DMS 273 treated with DMSO at 0.1 percent for 48 hours (cell line): ENCODE data around the gene CCDC141.

Experiments used
- DNase-seq: peaks from one replicate; lab custom pipeline; 2025; lab: John Stamatoyannopoulos, UW

The CCDC141 gene

GRCh38 chr2:178912416-178913048, 137.4 kb downstream of the CCDC141 start:
- DNase-seq: no peak

- no peak for DNase-seq
Measured at GRCh38 chr2:178911039-178911438, 138.9 kb downstream of the CCDC141 start.

DNA sequence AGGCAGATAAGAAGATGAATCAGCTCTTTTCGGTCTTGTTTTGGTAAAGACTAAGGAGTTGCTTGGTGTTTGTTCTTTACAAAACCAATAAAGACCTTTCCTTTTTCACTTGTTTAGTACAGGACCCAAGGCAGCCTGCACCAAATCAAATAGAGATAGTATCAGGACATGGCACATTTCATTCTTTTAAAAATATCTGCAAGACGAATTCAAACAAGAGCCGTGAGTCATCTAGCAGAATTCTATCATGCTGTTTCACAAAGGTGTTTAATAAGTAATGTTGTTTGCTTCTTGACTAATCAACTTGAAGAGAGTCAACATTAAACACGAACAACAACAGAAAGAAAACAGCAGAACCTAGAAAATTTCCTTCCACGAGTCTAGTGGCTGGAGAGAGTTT, 139.9 kb downstream of the CCDC141 start:
- DNase-seq: no peak

DNA sequence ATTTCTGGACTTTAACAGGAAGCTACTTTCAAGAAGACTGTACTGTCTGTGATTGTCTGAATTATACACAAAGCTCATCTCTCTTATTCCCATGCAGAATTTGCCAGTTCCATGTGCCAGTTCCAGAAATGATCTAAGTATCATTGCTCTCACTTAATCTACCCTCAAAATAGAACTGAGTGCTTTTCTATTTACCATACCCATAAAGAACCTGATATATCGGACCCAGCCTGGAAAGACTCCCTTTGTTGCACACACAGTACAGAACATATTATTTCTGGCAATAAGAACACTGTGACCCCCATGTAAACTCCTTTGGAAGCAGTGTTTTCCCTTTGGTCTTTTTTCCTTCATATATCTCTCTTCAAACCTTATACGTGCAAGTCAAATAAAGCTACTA, 140.4 kb downstream of the CCDC141 start:
- no peak for DNase-seq

DNA sequence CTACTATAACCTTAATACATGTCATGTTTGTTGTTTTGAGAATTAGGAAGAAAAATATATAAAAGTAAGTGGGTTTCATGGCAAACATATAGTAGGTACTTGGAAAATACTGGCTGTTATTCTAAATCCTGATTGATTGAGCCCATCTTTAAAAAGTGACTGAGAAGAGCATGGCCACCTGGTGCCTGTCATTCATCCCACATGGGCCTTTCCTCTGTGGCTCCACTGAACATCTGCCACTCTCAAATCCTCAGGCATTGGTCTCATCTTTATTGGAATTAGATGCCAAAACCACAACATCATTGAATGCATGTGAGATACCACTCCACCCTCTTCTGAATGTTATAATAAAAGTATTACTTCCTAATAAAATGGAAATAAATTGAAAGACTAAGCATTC, 141.1 kb downstream of the CCDC141 start:
- DNase-seq: no peak

DNA sequence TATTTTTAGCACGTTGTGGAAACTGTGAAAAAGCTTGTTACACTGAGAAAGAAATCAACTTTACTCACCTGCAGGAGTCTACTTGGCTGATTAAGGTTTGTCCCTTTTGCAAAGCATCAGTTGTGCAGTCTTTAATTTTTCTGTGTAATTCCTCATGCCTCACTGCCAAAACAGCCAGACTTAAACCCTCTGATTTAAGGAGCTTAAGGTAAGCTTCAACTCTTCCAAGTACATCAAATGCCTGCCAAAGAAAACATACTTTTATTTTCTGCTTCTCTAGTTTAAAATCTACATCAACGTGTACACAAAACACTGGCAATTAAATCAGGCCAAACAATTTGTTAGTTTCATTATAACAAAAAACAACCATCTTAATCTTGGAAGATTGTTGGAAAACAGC, 144.7 kb downstream of the CCDC141 start:
- no peak for DNase-seq

DNA sequence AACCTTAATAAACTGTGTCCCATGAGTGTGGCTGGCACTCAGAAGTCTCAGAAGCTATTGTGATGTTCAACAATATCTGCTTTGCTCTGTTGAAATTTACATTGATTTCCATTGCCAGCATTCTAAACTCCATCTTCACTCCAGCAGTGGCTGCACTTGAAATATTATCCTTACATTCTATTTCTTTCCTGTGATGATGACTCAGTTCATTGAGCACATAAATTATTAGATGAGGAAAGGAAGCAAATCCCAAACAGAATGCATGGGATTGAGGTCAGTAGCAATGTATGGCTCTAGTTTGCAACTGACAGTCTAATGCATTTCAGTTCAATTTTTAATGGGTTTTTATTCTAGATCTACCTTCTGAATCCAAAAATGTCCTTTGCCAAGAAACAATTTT, 150.3 kb downstream of the CCDC141 start:
- DNase-seq: no peak

GRCh38 chr2:178895872-178896271, 154.1 kb downstream of the CCDC141 start:
- no peak for DNase-seq

DNA sequence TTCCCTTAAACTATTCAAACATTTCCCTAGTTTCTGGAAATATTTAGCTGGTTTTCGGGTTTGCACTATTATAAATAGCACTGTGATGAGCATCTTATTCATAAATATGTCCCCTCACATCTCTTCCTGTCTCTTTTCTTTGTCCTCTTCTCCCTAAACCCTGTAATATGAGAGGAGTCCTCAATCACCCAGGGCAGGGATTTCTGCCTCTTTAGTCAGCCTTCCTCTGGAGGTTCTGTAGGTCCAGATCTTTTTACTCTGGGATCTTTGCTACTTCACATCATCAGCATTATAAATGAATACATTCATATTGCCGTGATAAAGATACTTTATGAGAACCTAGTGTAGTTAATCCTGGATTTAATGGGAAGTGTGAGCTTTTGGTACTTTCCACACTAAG, 154.8 kb downstream of the CCDC141 start:
- no peak for DNase-seq

DNA sequence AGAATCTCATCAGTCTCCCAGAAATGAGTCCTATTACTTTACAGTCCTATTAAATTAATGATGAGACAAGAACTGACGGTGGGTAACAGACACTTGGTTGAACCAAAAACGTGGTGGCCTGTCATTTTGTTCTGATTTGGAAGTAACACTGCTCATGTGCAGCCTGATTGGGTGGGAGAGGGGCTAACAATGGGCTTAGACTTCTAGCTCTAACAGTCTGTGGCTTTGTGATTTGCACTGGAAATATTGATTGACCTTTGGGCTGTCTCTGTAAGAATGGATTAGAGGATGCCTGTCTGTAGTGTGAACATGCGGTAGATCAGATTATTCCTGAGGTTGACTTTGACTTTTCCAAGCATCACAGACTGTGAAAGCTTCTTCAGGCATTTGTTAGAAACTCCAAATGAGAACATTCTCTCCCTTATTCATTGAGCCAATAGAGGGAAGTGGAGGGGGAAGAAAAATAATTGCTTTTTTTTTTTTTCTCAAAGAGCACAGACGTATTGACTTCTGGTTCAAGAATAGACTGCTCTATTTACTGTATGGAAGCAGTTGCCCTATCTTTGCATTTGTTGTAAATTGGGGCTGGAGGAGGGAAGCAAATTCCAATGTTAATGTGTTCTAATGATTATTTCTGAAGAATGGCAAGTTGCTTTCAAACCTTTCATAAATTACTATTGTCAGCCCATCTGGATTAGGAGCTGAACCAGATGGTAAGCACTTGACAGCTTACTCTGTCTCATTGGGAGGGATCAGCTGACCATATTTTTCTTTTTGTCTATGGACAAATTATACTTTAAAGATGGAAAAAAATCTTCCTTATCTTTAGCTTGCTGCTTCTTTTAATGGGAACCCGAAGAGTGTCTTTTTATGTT, 156.9 kb downstream of the CCDC141 start:
- peak; percentile 3 for DNase-seq

GRCh38 chr2:178891959-178892485, 157.9 kb downstream of the CCDC141 start:
- no peak for DNase-seq

DNA sequence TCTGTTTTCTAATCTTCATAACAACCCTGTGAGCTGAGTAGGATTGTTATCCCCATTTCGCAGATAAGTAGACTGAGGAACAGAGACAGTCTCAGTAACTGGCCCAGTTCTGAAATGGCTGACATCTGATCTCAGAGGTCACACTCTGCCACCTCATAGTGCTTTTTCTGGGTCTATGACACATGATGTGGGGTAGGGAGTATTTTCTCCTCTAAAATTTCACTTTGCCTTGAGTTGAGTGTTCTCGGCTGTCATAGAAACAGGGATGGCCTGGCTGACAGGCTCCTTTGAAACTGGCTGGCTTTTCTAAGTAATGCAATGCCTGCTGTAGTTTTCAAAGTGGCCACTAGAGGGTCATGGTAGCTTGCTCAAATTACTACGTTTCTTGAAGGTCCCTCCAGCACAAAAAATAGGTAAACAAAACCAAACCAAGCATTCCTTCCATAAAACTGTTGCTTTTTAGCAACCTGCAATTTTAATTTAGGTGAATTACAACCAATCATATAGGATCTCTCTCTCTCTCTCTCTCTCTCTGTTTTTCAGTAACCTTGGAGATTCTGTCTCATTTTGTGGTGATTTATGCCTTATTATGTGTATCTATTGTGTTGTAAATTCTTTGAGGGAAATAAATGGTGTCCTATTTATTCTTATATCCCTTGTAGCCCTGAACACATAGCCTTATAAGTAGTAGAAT, 158.5 kb downstream of the CCDC141 start:
- no peak for DNase-seq

DNA sequence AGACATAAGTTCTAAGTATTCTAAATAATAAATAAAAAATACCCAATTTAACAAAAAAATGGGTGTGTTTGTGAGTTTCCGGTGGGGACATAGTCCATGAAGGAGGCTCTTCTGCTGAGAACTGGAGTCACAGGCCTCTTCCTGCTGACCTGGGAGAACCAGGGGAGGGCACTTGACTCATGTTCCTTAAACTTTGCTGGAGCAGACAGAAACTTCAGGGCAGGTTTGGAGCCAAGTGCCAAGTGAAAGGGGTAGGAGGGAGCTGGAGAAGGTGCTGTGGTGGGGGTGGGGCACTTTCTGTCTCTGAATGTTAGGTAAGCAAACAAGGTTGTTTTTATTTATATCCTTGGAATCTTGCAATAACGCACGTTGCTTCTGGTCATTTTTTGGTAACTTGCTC, 163.9 kb downstream of the CCDC141 start:
- no peak for DNase-seq

DNA sequence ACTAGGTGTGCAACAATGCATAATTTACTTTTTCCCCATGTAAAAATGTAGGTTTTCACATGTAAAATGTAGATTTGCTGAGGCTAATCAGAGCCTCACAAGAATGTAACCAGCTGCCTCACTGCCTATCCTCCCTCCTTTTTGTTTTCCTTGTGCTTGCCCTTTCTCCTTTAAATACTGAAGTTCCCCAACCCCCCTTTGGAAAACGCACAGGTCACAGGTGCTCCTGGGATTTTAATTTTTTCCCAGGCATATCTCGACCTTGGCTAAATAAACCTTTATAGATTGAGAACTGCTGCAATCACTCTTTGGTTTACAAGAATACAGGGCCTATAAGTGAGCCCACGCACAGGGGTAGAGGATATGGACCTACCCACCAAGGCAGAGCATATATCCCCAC, 165.5 kb downstream of the CCDC141 start:
- DNase-seq: no peak

- no peak for DNase-seq
Measured at GRCh38 chr2:178882666-178883440, 167.1 kb downstream of the CCDC141 start.

DNA sequence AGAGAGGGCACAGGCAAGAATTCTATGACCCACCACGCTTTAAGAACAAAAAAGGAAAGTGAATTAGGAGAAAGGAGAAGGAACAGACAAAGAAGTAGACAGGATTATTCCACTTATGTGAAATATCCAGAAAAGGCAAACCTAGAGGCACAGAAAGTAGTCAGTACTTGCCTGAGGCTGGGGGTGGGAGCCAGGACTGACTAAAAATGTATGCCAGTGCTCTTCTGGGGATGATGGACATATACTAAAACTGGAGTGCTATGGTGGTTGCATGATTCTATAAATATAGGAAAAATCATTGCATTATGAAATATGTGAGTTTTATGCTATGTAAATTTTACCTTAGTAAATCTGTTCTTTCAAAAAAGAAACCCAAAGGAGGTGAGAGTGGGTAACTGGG, 168.9 kb downstream of the CCDC141 start:
- DNase-seq: no peak

GRCh38 chr2:178880257-178880656, 169.7 kb downstream of the CCDC141 start:
- no peak for DNase-seq

DNA sequence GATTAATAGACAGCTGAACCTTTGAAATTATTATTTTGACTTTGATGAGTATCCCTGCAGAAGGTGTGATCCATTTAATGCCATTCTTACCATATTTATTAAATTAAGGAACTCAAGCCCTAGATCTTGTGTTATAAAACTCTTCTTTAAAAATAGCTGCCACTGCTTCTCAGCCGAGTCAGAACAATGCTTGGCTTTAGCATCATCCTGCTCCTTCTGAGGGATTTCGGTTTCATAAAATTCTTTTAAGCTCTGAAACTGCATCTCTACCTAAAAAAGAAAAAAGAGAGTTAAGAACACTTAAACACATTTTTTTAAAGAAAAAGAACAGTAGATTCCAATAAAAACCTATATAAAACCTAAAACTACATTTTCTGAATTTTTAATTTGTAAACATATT, 172.1 kb downstream of the CCDC141 start:
- no peak for DNase-seq

GRCh38 chr2:178874529-178875240, 175.3 kb downstream of the CCDC141 start:
- peak; percentile 19 for DNase-seq

GRCh38 chr2:178873912-178874311, 176.0 kb downstream of the CCDC141 start:
- DNase-seq: no peak

DNA sequence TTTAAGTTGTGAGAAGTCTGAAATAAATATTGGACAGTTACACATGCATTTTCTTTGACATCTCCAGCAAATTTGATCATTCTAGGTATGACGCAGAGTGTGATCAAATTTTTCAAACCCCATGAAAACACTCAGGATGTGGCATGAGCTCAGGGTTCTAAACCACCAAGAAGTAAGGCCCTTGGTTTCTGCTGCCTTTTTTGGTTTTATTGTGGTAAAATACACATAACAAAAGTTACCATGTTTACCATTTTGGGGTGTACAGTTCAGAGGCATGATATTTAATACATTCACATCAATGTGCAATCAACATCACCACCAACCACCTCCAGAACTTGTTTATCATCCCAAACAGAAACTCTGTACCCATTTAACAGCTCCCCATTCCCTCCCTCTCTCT, 178.4 kb downstream of the CCDC141 start:
- DNase-seq: no peak
